CD4-positive, alpha-beta T cell treated with Interferon gamma for 1 hour (primary cell): ENCODE data around the gene ACKR4.

Experiments
- DNase-seq: peaks from one replicate; pipeline ENCODE4 v3.0.0-alpha.2; 2020

The ACKR4 gene

GRCh38 chr3:132642539-132642847 lies 45.4 kb downstream of the ACKR4 start:
- no peak for DNase-seq

GRCh38 chr3:132643366-132643765 lies 46.3 kb downstream of the ACKR4 start:
- no peak for DNase-seq

GRCh38 chr3:132645058-132645457 lies 48.0 kb downstream of the ACKR4 start:
- DNase-seq: no peak

- no peak for DNase-seq
Observed at GRCh38 chr3:132650153-132650552, 53.1 kb downstream of the ACKR4 start.
